ENCODE measurements around the gene TMEFF2. TPM values are rescaled to one million over a fixed set of nuclear protein-coding genes. Genes with fewer than 3 reads are reported as not detected.

The TMEFF2 gene
- 4.7 and 9.4 TPM in 2 replicates for total RNA-seq (ENCODE audit: low replicate concordance)

GRCh38 chr2:192194866-192195547 lies at the start of gene TMEFF2:
Gene TMEFF2 (minus strand): TSS chr2:192194933. CDS start chr2:192194524, 409 bp downstream.
- DNase-seq (ENCODE audit: low read depth): peak; percentile 82
- H3K4me3 ChIP-seq (ENCODE audit: low read depth, low read length): peak within 1 kb of the TSS; percentile 74
- peak; percentile 30 for TF ChIP-seq CTCF (IDR thresholded peaks at IDR 0.05; ENCODE audit: insufficient read depth, low read length)

GRCh38 chr2:192243488-192243887 lies 48.8 kb upstream of the TMEFF2 start:
- TF ChIP-seq CTCF (IDR thresholded peaks at IDR 0.05; ENCODE audit: insufficient read depth, low read length): no peak
- no peak overlapping the region for H3K4me3 ChIP-seq (ENCODE audit: low read depth, low read length)
- DNase-seq (ENCODE audit: low read depth): peak; percentile 24

- H3K4me3 ChIP-seq (ENCODE audit: low read depth, low read length): no peak overlapping the region
- TF ChIP-seq CTCF (IDR thresholded peaks at IDR 0.05; ENCODE audit: insufficient read depth, low read length): no peak
- DNase-seq (ENCODE audit: low read depth): peak; percentile 55
Observed at GRCh38 chr2:192236136-192236535, 41.4 kb upstream of the TMEFF2 start.

GRCh38 chr2:192230889-192231453 lies 36.2 kb upstream of the TMEFF2 start:
- H3K4me3 ChIP-seq (ENCODE audit: low read depth, low read length): no peak overlapping the region
- no peak for DNase-seq (ENCODE audit: low read depth)
- no peak for TF ChIP-seq CTCF (IDR thresholded peaks at IDR 0.05; ENCODE audit: insufficient read depth, low read length)

GRCh38 chr2:192228685-192229084 lies 34.0 kb upstream of the TMEFF2 start:
- DNase-seq (ENCODE audit: low read depth): no peak
- no peak for TF ChIP-seq CTCF (IDR thresholded peaks at IDR 0.05; ENCODE audit: insufficient read depth, low read length)
- H3K4me3 ChIP-seq (ENCODE audit: low read depth, low read length): no peak overlapping the region

- H3K4me3 ChIP-seq (ENCODE audit: low read depth, low read length): no peak overlapping the region
- TF ChIP-seq CTCF (IDR thresholded peaks at IDR 0.05; ENCODE audit: insufficient read depth, low read length): no peak
- DNase-seq (ENCODE audit: low read depth): no peak
Observed at GRCh38 chr2:192218970-192219369, 24.2 kb upstream of the TMEFF2 start.
